Measurements from ENCODE around the gene MKNK1. TPM values are rescaled to one million over a fixed set of nuclear protein-coding genes. Genes with fewer than 3 reads are reported as not detected.
A peak's percentile ranks its signal among the peaks of the same experiment; 100 is the strongest.

The MKNK1 gene
- total RNA-seq, 6 experiments from 2014 or later, result 18.0 to 24.3 (median 22.3) TPM

- H3K4me3 Mint-ChIP-seq, result peak overlapping the region; percentile 62; the same call in 1 of the 2 replicates
- H3K36me3 Mint-ChIP-seq (ENCODE audit: low read depth), result no peaks in the 10 kb centered on the region
- no peak overlapping the region for H3K27ac Mint-ChIP-seq
- no peaks in the 10 kb centered on the region for H3K9me3 Mint-ChIP-seq
- TF ChIP-seq CTCF (IDR thresholded peaks at IDR 0.05), result no peak
- peaks cover 42% of the 10 kb centered on the region for H3K4me1 Mint-ChIP-seq (ENCODE audit: low read depth)
- DNase-seq, result no peak
- H3K27me3 Mint-ChIP-seq (ENCODE audit: insufficient read depth), result peaks cover 18% of the 10 kb centered on the region
Observed at GRCh38 chr1:46522969-46523320, 81.1 kb downstream of the MKNK1 start.

DNA sequence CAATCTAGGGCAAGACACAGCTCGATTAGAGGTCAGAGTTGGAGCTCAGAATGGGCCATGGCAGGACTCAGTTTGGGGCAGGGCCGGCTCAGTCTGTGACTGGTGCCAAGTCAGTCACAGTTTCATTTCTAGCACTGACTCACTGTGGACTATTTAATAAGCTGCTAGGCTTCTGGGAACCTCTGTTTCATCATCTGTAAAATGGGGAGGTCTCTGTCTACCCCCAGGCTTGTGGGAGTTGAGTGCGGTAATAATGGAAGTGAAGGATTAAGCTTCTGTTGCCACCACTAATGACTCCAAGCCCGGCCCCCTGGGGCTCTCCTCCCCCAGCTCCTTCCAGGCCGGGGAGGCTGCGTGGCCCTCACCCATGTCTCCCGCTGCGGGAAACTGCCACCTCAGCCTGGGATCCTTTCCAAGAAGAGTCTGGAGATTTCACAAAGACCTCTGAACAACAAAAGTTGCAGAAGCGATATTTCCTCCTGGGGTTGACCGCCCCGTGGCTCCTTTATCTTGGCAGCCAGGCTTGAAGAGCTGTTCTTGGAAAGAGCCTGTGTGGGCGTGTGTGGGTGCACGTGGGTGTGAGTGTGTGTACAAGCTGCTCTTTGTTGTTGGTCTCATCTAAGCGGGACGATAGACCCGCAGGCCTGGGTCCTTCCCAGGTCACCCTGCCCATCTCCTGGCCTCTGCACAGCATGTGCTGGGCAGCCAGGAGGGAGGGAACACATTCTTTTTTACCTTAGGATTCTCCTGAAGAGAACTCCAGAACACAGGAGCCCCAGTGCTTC, 81.7 kb downstream of the MKNK1 start:
- H3K4me1 Mint-ChIP-seq (ENCODE audit: low read depth), result peaks cover 42% of the 10 kb centered on the region
- H3K36me3 Mint-ChIP-seq (ENCODE audit: low read depth), result no peaks in the 10 kb centered on the region
- H3K27me3 Mint-ChIP-seq (ENCODE audit: insufficient read depth), result peaks cover 21% of the 10 kb centered on the region
- H3K4me3 Mint-ChIP-seq, result peak overlapping the region; percentile 62
- DNase-seq, result peak; percentile 62
- no peaks in the 10 kb centered on the region for H3K9me3 Mint-ChIP-seq
- TF ChIP-seq CTCF (IDR thresholded peaks at IDR 0.05), result no peak
- H3K27ac Mint-ChIP-seq, result peak overlapping the region; percentile 54

GRCh38 chr1:46521414-46521813, 82.7 kb downstream of the MKNK1 start:
- Mint-ChIP-seq H3K4me3 (no peak overlapping the region), H3K4me1 (ENCODE audit: low read depth) (peaks cover 42% of the 10 kb centered on the region), H3K27me3 (ENCODE audit: insufficient read depth) (peaks cover 25% of the 10 kb centered on the region), H3K36me3 (ENCODE audit: low read depth) (no peaks in the 10 kb centered on the region), H3K9me3 (no peaks in the 10 kb centered on the region), H3K27ac (no peak overlapping the region)
- TF ChIP-seq CTCF (IDR thresholded peaks at IDR 0.05), result no peak
- no peak for DNase-seq

DNA sequence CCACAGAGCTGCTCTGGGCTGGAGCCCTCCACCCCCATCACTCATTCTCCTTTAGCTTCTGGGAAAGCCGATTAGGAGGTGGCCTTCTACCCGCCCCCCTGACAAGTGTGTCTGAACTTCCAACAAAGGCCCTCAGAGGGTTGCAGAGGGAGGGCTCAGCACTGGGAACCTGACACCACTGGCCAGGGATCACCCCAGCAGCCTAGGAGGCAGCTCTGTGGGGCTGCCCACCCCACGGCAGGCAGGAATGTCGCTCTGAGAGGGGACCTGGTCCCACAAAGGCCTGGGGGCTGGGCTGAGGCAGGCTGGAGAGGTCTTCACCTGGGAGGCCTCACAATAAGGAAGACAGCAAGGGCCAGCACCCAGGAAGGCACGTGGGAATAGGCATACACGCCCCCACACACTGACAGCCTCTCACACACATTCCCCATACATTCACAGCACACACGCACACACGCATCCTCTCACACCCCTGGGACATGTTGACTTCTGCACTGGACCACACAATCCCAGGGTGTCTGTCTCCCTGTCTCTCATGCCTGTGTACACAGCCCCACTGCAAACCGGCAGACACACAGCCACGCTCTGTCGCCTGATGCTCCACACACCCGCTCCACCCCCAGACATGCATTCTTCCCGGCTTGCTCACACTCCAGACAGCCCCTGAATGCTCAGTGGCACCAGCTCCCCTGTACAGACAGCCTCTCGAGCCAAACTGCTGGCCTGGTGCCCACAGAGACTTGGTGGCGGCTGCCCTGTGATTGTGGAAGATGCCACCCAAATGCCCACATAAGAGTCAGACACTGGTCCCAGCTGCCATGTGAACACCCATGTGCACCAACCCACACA, 83.8 kb downstream of the MKNK1 start:
- no peak for TF ChIP-seq CTCF (IDR thresholded peaks at IDR 0.05)
- Mint-ChIP-seq H3K4me3 (peak overlapping the region; percentile 61), H3K36me3 (ENCODE audit: low read depth) (no peaks in the 10 kb centered on the region), H3K27ac (peak overlapping the region; percentile 68), H3K9me3 (no peaks in the 10 kb centered on the region), H3K4me1 (ENCODE audit: low read depth) (peaks cover 42% of the 10 kb centered on the region), H3K27me3 (ENCODE audit: insufficient read depth) (peaks cover 21% of the 10 kb centered on the region)
- peak; percentile 81 for DNase-seq

GRCh38 chr1:46519209-46519608, 84.9 kb downstream of the MKNK1 start:
- Mint-ChIP-seq H3K27ac (no peak overlapping the region), H3K27me3 (ENCODE audit: insufficient read depth) (peaks cover 14% of the 10 kb centered on the region)

More at GRCh38 chr1:46519209-46519608, 84.9 kb downstream of the MKNK1 start:
- peaks cover 42% of the 10 kb centered on the region for H3K4me1 Mint-ChIP-seq (ENCODE audit: low read depth)
- no peak for DNase-seq
- H3K9me3 Mint-ChIP-seq, result no peaks in the 10 kb centered on the region
- H3K4me3 Mint-ChIP-seq, result no peak overlapping the region
- no peaks in the 10 kb centered on the region for H3K36me3 Mint-ChIP-seq (ENCODE audit: low read depth)
- TF ChIP-seq CTCF (IDR thresholded peaks at IDR 0.05), result no peak
